CD8-positive, alpha-beta memory T cell (primary cell): ENCODE measurements around the gene DNHD1. TPM values are rescaled to one million over a fixed set of nuclear protein-coding genes. Genes with fewer than 3 reads are reported as not detected.

Experiments
- CTCF ChIA-PET: fragments of 350-600 bp; sonication (Branson Sonifier 250); formaldehyde crosslinking; loops from one replicate; lab custom pipeline; 2021; ENCODE audit warnings: antibody characterized with exemption; lab: Charles Lee
- POLR2A ChIA-PET: fragments of 350-600 bp; sonication (Branson Sonifier 250); formaldehyde crosslinking; loops from one replicate; lab custom pipeline; 2021; ENCODE audit warnings: antibody characterized with exemption; lab: Charles Lee
- DNase-seq, 5 donors: peaks; one replicate each; pipeline versions ENCODE4 v3.0.0 to v3.0.0-alpha.2; 2020 to 2022; ENCODE audit warnings: mixed read lengths in 1 of 5
- H3K27ac ChIP-seq: one replicate; pipeline ENCODE4 v1.7.0; 2013; ENCODE audit warnings: low read depth, mild to moderate bottlenecking, low read length, moderate library complexity
- H3K27me3 ChIP-seq: 2 replicates; pipeline ENCODE4 v1.7.0; 2013; ENCODE audit warnings: low read length, mild to moderate bottlenecking; ENCODE audit not compliant: insufficient read depth, poor library complexity, severe bottlenecking
- H3K36me3 ChIP-seq: 2 replicates; pipeline ENCODE4 v1.7.0; 2013; ENCODE audit warnings: mild to moderate bottlenecking, low read length, moderate library complexity; ENCODE audit not compliant: insufficient read depth
- H3K4me1 ChIP-seq: 2 replicates; pipeline ENCODE4 v1.7.0; 2013; ENCODE audit warnings: mild to moderate bottlenecking, low read length, moderate library complexity; ENCODE audit not compliant: insufficient read depth
- H3K4me3 ChIP-seq: 2 replicates; pipeline ENCODE4 v1.7.0; 2013; ENCODE audit warnings: mild to moderate bottlenecking, low read length
- H3K9me3 ChIP-seq: 2 replicates; pipeline ENCODE4 v1.7.0; 2013; ENCODE audit warnings: mild to moderate bottlenecking, low read length
- H3K27ac Mint-ChIP-seq, 8 donors: one replicate each; pipeline ENCODE4 v1.8.0; 2020 to 2021; ENCODE audit warnings: mixed read lengths in 8 of 8, mild to moderate bottlenecking in 6 of 8, inconsistent platforms in 3 of 8, moderate library complexity in 3 of 8
- H3K27me3 Mint-ChIP-seq, 2 donors: one replicate each; pipeline ENCODE4 v1.8.0; 2020 to 2021; ENCODE audit warnings: mixed read lengths in 2 of 2, mild to moderate bottlenecking in 1 of 2, moderate library complexity in 1 of 2
- H3K36me3 Mint-ChIP-seq, 3 donors: one replicate each; pipeline ENCODE4 v1.8.0; 2020 to 2021; ENCODE audit warnings: mixed read lengths in 3 of 3, inconsistent platforms in 1 of 3, mild to moderate bottlenecking in 1 of 3
- H3K4me1 Mint-ChIP-seq, 3 donors: one replicate each; pipeline ENCODE4 v1.8.0; 2020 to 2021; ENCODE audit warnings: mixed read lengths in 3 of 3, inconsistent platforms in 1 of 3, mild to moderate bottlenecking in 1 of 3
- H3K4me3 Mint-ChIP-seq, 7 donors: one replicate each; pipeline ENCODE4 v1.8.0; 2020 to 2021; ENCODE audit warnings: mixed read lengths in 7 of 7, mild to moderate bottlenecking in 6 of 7, moderate library complexity in 4 of 7, inconsistent platforms in 2 of 7
- H3K9me3 Mint-ChIP-seq, 5 donors: one replicate each; pipeline ENCODE4 v1.8.0; 2020 to 2022; ENCODE audit warnings: mixed read lengths in 5 of 5, mild to moderate bottlenecking in 3 of 5, moderate library complexity in 2 of 5, inconsistent platforms in 1 of 5
- polyA plus RNA-seq: library from polyadenylated mRNA; unstranded; fragments of 300-500 nt; fragmentation: Illumina TruSeq; gene quantifications from one replicate; pipeline ENCODE4 v1.2.3, GENCODE V29; 2021
- total RNA-seq, 2 experiments: library from RNA; stranded (reverse); gene quantifications; one replicate each; pipeline ENCODE4 v1.2.3, GENCODE V29; 2021

DNHD1 gene
- total and polyA plus RNA-seq, 3 experiments from 2014 or later = 1.9 to 9.2 (median 8.0) TPM

DNA sequence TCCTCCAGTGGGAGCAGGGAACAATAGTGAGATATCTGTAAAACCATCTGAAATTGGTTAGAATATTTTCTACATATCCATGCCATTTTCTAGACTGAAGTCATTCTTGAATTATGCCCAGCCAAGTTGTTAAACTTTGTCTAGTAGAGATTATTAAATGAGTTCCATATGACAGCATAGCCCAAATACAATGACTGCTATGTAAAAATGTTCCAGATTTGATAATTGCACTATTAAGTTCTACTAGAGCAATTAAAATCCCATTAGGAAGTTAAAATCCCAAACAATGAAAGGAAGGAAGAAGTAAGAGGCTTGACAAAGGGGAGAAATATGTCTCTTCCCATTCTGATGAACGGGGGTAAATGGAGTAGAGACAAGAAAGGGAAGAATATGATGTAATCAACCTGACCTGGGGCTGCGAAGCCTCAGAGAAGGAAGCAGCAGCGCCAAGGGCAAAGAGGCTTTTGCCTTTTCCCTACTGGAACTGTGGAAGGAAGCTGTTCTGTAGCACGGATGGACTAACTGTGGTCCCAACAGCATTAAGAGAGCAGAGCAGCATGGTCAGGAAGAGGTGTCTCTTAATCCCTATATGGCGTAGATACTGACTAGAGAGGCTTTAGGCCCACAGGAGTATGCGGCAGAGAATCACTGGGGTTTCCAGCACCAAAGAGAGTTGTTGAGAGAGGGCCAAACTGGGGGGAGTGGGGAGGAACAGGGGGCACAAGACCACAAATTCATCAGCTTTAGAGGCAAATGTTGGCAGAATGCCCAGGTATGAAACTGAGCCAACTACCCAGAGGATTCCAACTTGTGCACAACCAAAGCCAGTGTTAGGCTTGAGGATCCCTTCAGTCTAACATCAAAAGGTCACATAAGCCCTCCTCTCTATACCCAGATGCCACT is 79.6 kb downstream of the DNHD1 start:
- Histone ChIP-seq H3K36me3 (no peaks in the 10 kb centered on the region), H3K4me3 (no peak overlapping the region), H3K9me3 (no peaks in the 10 kb centered on the region), H3K27ac (no peak overlapping the region), H3K4me1 (no peaks in the 10 kb centered on the region), H3K27me3 (no peaks in the 10 kb centered on the region)
- POLR2A ChIA-PET = no interaction called here
- Mint-ChIP-seq H3K9me3 (peaks cover 0 to 4% (median 2%) of the 10 kb centered on the region in 5 donors), H3K4me1 (peaks cover 0 to 4% (median 0%) of the 10 kb centered on the region in 3 donors), H3K4me3 (no peak overlapping the region), H3K36me3 (peaks cover 2 to 16% (median 8%) of the 10 kb centered on the region in 3 donors), H3K27ac (peak overlapping the region in 3 of 8 donors; percentile 2 to 74 (median 3)), H3K27me3 (no peaks in the 10 kb centered on the region)
- DNase-seq = no peak
- CTCF ChIA-PET = no interaction called here

DNA sequence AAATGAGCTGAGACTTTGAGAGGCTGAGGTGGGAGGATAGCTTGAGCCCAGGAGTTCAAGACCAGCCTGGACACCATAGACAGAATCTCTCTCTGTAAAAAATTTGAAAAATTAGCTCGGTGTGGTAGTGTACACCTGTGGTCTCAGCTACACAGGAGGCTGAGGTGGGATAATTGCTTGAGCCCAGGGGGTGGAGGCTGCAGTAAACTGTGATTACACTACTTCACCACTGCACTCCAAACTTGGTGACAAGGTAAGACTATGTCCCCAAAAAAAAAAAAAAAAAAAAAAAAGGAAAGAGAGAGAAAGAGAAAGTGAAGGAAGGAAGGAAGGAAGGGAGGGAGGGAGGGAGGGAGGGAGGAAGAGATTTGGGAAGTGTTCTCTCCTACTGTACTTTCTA is 81.1 kb downstream of the DNHD1 start:
- Mint-ChIP-seq H3K36me3 (peaks cover 3 to 20% (median 18%) of the 10 kb centered on the region in 3 donors), H3K27me3 (no peaks in the 10 kb centered on the region), H3K9me3 (peaks cover 7 to 15% (median 9%) of the 10 kb centered on the region in 5 donors), H3K4me3 (no peak overlapping the region), H3K4me1 (no peaks in the 10 kb centered on the region), H3K27ac (peak overlapping the region in 1 of 8 donors; percentile 48)
- H3K4me3 ChIP-seq = no peak overlapping the region
- H3K4me1 ChIP-seq = no peaks in the 10 kb centered on the region
- H3K27ac ChIP-seq = no peak overlapping the region
- H3K27me3 ChIP-seq = no peaks in the 10 kb centered on the region
- CTCF ChIA-PET = interaction anchor here (1.4 to 1.5 kb wide), 2 partner anchors 9 to 26 kb away, joined by 3 read pairs; partner anchors contain the start of gene ILK
- POLR2A ChIA-PET = no interaction called here
- H3K9me3 ChIP-seq = no peaks in the 10 kb centered on the region
- no peaks in the 10 kb centered on the region for H3K36me3 ChIP-seq
- no peak for DNase-seq

DNA sequence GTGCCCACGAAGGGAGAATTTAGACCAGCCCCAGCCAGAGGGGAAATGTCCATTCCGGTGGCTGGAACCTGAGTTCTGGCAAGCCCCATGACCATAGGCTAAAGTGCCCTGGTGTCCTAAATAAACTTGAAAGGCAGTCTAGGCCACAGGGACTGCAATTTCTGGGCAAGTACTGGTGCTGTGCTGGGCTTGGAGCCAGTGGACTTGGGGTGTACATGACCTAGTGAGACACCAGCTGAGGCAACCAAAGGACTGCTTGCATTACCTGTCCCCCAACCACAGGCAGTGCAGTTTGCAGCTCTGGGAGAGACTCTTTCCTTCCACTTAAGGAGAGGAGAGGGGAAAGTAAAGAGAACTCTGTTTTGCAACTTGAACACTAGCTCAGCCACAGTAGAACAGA is 82.6 kb downstream of the DNHD1 start:
- H3K4me1 Mint-ChIP-seq = no peaks in the 10 kb centered on the region
- no peaks in the 10 kb centered on the region for H3K27me3 Mint-ChIP-seq
- no peak overlapping the region for H3K4me3 ChIP-seq
- H3K36me3 ChIP-seq = no peaks in the 10 kb centered on the region
- H3K9me3 Mint-ChIP-seq = peaks cover 19 to 30% (median 24%) of the 10 kb centered on the region in 5 donors
- H3K27me3 ChIP-seq = no peaks in the 10 kb centered on the region
- ChIA-PET POLR2A (no interaction called here), CTCF (interaction anchor here (0.9 kb wide), 1 partner anchor 10 kb away, joined by 5 read pairs; no protein-coding TSS in a partner anchor)
- DNase-seq = no peak
- no peaks in the 10 kb centered on the region for H3K4me1 ChIP-seq
- peaks cover 10 to 36% (median 32%) of the 10 kb centered on the region in 3 donors for H3K36me3 Mint-ChIP-seq
- H3K27ac ChIP-seq = no peak overlapping the region
- H3K4me3 Mint-ChIP-seq = no peak overlapping the region
- H3K27ac Mint-ChIP-seq = no peak overlapping the region
- peaks cover 6% of the 10 kb centered on the region for H3K9me3 ChIP-seq

GRCh38 chr11:6583584-6583983 is 86.5 kb downstream of the DNHD1 start:
- Mint-ChIP-seq H3K36me3 (peaks cover 14 to 45% (median 44%) of the 10 kb centered on the region in 3 donors), H3K9me3 (peaks cover 23 to 34% (median 27%) of the 10 kb centered on the region in 5 donors), H3K27me3 (no peaks in the 10 kb centered on the region), H3K4me1 (peaks cover 0 to 2% (median 0%) of the 10 kb centered on the region in 3 donors), H3K4me3 (no peak overlapping the region), H3K27ac (no peak overlapping the region)
- ChIA-PET POLR2A (no interaction called here), CTCF (no interaction called here)
- no peaks in the 10 kb centered on the region for H3K27me3 ChIP-seq
- no peak for DNase-seq
- peaks cover 6% of the 10 kb centered on the region for H3K9me3 ChIP-seq
- no peaks in the 10 kb centered on the region for H3K4me1 ChIP-seq
- no peak overlapping the region for H3K4me3 ChIP-seq
- H3K27ac ChIP-seq = no peak overlapping the region
- no peaks in the 10 kb centered on the region for H3K36me3 ChIP-seq

- Mint-ChIP-seq H3K36me3 (peaks cover 14 to 45% (median 44%) of the 10 kb centered on the region in 3 donors), H3K27me3 (no peaks in the 10 kb centered on the region), H3K4me3 (no peak overlapping the region), H3K27ac (peak overlapping the region in 1 of 8 donors; percentile 50), H3K9me3 (peaks cover 23 to 34% (median 27%) of the 10 kb centered on the region in 5 donors), H3K4me1 (peaks cover 0 to 2% (median 0%) of the 10 kb centered on the region in 3 donors)
- ChIA-PET CTCF (no interaction called here), POLR2A (no interaction called here)
- DNase-seq = no peak
- H3K4me1 ChIP-seq = no peaks in the 10 kb centered on the region
- peaks cover 6% of the 10 kb centered on the region for H3K9me3 ChIP-seq
- H3K4me3 ChIP-seq = no peak overlapping the region
- no peaks in the 10 kb centered on the region for H3K27me3 ChIP-seq
- no peaks in the 10 kb centered on the region for H3K36me3 ChIP-seq
- H3K27ac ChIP-seq = no peak overlapping the region
Observed at GRCh38 chr11:6584528-6584927, 87.4 kb downstream of the DNHD1 start.

DNA sequence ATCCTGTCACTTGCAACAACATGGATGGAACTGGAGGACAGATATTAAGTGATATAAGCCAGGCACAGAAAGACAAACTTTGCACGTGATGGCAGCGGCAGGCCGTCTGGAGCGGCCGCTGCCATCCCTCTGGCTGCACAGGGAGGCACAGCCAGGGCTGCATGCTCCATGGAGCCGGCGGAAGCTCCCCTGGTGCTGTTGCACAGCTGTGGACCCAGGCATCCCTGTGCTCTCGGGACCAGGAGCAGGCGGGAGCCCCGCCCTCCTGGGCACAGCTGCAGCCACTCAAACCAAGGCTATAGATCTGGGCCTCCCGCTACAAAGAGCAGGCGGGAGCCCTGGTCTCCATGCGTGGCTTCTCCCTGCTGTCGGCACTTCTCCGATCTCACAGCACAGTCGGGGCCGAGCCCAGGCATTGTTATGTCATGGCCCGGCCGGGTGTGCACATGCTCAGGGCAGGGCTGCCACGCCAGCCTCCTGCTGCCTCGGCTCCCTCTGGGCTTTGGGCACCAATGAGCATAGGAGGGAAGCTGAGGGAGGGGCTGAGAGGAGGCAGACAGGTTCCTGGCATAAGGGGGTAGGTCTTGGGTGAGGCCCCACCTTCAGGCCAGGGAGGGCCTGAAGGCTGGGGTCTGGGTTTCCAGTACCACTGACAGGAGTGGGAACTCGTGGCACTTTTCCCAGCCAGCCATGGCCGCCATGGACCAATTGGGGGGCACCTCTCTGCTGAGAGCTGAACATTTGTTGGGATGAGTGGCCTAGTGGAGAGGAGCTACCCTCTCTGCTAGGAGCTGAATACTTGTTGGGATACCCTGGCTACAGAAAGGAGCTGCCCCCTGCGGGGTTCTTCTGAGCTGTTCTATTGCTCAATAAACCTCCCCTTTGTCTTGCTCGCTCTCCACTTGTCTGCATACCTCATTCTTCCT is 89.6 kb downstream of the DNHD1 start:
- Mint-ChIP-seq H3K27ac (no peak overlapping the region), H3K4me1 (peaks cover 0 to 2% (median under 1%) of the 10 kb centered on the region in 3 donors), H3K27me3 (no peaks in the 10 kb centered on the region), H3K36me3 (peaks cover 16 to 48% (median 36%) of the 10 kb centered on the region in 3 donors), H3K4me3 (no peak overlapping the region), H3K9me3 (peaks cover 19 to 30% (median 27%) of the 10 kb centered on the region in 5 donors)
- Histone ChIP-seq H3K27ac (no peak overlapping the region), H3K4me1 (no peaks in the 10 kb centered on the region), H3K9me3 (peaks cover 6% of the 10 kb centered on the region), H3K36me3 (no peaks in the 10 kb centered on the region), H3K4me3 (no peak overlapping the region), H3K27me3 (no peaks in the 10 kb centered on the region)
- ChIA-PET CTCF (interaction anchor here (1.2 kb wide), 3 partner anchors 8 to 96 kb away, joined by 3 to 4 read pairs (median 3); partner anchors contain the start of gene MRPL17), POLR2A (no interaction called here)
- no peak for DNase-seq

- Histone ChIP-seq H3K27me3 (no peaks in the 10 kb centered on the region), H3K27ac (no peak overlapping the region), H3K4me1 (no peaks in the 10 kb centered on the region), H3K36me3 (no peaks in the 10 kb centered on the region), H3K9me3 (peaks cover 6% of the 10 kb centered on the region), H3K4me3 (no peak overlapping the region)
- POLR2A ChIA-PET = no interaction called here
- Mint-ChIP-seq H3K4me1 (peaks cover 0 to 3% (median 2%) of the 10 kb centered on the region in 3 donors), H3K36me3 (peaks cover 16 to 53% (median 30%) of the 10 kb centered on the region in 3 donors), H3K27ac (peak overlapping the region in 1 of 8 donors; percentile 78), H3K4me3 (no peak overlapping the region), H3K27me3 (no peaks in the 10 kb centered on the region), H3K9me3 (peaks cover 19 to 26% (median 25%) of the 10 kb centered on the region in 5 donors)
- CTCF ChIA-PET = interaction anchor here (1.2 kb wide), 3 partner anchors 9 to 96 kb away, joined by 3 to 4 read pairs (median 3); partner anchors contain the start of gene MRPL17
- DNase-seq = no peak
Observed at GRCh38 chr11:6587360-6587953, 90.4 kb downstream of the DNHD1 start.
